Measurements from ENCODE around the gene SNTG2.

SNTG2 gene

DNA sequence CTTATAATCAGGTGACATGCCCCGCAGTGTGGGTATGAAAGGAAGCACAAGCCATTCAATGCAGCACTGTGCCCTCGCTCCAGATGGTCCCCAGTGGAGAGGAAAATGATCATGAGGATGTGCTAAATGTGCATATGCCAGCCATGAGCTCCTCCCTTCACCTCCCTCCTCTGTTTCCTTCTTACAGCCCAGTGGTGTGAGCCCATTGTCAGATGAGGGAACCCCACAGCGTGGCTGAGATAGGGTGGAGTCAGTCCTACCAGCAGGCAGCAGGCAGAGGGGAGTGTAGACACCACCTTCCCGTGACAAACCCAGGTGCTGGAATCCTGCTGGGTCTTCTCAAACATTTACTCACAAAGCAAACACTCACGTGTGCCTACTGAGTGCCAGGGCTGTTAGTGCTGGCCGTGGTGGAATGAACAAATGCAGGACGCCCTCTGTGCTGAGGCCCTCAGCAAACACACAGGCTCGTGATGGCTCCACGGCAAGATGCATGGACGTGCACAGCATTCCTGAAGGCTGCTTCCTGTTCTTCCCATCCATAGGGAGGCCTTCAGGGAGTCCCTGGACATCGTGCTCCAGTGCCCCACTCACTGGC is 280.9 kb downstream of the SNTG2 start:
- no CpG with 5 or more reads among the region's 11 CpGs for WGBS, 2 donors (ENCODE audit: extremely low coverage in 2 of 2, insufficient read length in 2 of 2, insufficient replicate concordance in 1 of 2)
- no peak overlapping the region for H3K18ac ChIP-seq (ENCODE audit: low read length)
- H3K4me3 ChIP-seq (ENCODE audit: low read length in 2 of 2), result no peak overlapping the region
- no peak overlapping the region for H3K23ac ChIP-seq (ENCODE audit: low read depth, low read length, poor library complexity)
- no peak overlapping the region for H3K27ac ChIP-seq (replicated peaks; ENCODE audit: low read length)
- no peak overlapping the region for H2AK5ac ChIP-seq (ENCODE audit: low read depth, low read length)
- H3K4me1 ChIP-seq (ENCODE audit: control insufficient read depth in 2 of 2, insufficient read depth in 1 of 2, low read depth in 1 of 2, low read length in 2 of 2), result no peaks in the 10 kb centered on the region
- H3K4me2 ChIP-seq (ENCODE audit: insufficient read depth, low read length, poor library complexity, severe bottlenecking), result no peak overlapping the region
- H3K9ac ChIP-seq (ENCODE audit: low read depth, low read length, poor library complexity), result no peak overlapping the region
- H4K91ac ChIP-seq (ENCODE audit: low read depth, low read length, poor library complexity), result no peak overlapping the region
- no peak for DNase-seq (ENCODE audit: low spot score)
- no peak overlapping the region for H2AFZ ChIP-seq (ENCODE audit: low read length)
- no peak overlapping the region for H2BK5ac ChIP-seq (ENCODE audit: low read length)
- no peaks in the 10 kb centered on the region for H3K79me1 ChIP-seq (ENCODE audit: low read depth, low read length)
- H3K14ac ChIP-seq (ENCODE audit: low read length), result no peak overlapping the region
- no peaks in the 10 kb centered on the region for H3K36me3 ChIP-seq (replicated peaks in 1 of 2; ENCODE audit: control insufficient read depth in 2 of 2, insufficient read depth in 2 of 2, low read length in 2 of 2)
- no peak overlapping the region for H3K4ac ChIP-seq (ENCODE audit: low read length)
- no peak overlapping the region for H2BK120ac ChIP-seq (ENCODE audit: low read depth, low read length)
- no peaks in the 10 kb centered on the region for H3K27me3 ChIP-seq (ENCODE audit: control insufficient read depth in 3 of 3, insufficient read depth in 3 of 3, low read depth in 1 of 3, low read length in 3 of 3)
- no peak overlapping the region for H2BK12ac ChIP-seq (ENCODE audit: low read length)
- no peak overlapping the region for H4K8ac ChIP-seq (ENCODE audit: low read depth, low read length)
- H2BK15ac ChIP-seq (ENCODE audit: low read length), result no peak overlapping the region
- H3K9me3 ChIP-seq (replicated peaks in 1 of 2; ENCODE audit: control insufficient read depth in 2 of 2, insufficient read depth in 1 of 2, low read depth in 1 of 2, low read length in 2 of 2), result peaks cover 0 to 5% of the 10 kb centered on the region in 2 donors

DNA sequence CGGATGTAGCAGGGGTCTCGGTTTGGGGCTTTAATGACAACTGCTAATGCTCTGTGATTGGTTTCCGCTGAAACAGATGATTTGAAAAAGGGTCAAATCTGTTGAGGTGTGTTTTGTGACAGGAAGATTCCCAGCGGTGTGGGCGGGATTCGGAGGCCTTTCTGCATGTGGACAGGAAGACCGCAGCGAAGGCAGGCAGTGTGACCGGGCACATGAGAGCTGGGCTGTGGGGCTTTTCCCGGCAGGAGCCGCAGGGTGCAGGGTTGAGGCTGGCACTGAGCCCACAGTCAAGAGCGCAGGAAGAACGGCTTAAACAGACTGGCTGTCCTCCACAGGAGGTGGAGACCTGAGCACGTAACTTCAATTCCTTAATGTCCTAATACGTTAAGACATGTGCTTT is 282.6 kb downstream of the SNTG2 start:
- Histone ChIP-seq H3K9me3 (replicated peaks in 1 of 2; ENCODE audit: control insufficient read depth in 2 of 2, insufficient read depth in 1 of 2, low read depth in 1 of 2, low read length in 2 of 2) (peaks cover 0 to 5% of the 10 kb centered on the region in 2 donors), H3K4me2 (ENCODE audit: insufficient read depth, low read length, poor library complexity, severe bottlenecking) (no peak overlapping the region), H4K91ac (ENCODE audit: low read depth, low read length, poor library complexity) (no peak overlapping the region), H3K36me3 (replicated peaks in 1 of 2; ENCODE audit: control insufficient read depth in 2 of 2, insufficient read depth in 2 of 2, low read length in 2 of 2) (no peaks in the 10 kb centered on the region), H2AK5ac (ENCODE audit: low read depth, low read length) (no peak overlapping the region), H3K4me3 (ENCODE audit: low read length in 2 of 2) (no peak overlapping the region), H3K27me3 (ENCODE audit: control insufficient read depth in 3 of 3, insufficient read depth in 3 of 3, low read depth in 1 of 3, low read length in 3 of 3) (no peaks in the 10 kb centered on the region), H3K79me1 (ENCODE audit: low read depth, low read length) (no peaks in the 10 kb centered on the region), H3K14ac (ENCODE audit: low read length) (no peak overlapping the region), H3K4me1 (ENCODE audit: control insufficient read depth in 2 of 2, insufficient read depth in 1 of 2, low read depth in 1 of 2, low read length in 2 of 2) (no peaks in the 10 kb centered on the region), H3K23ac (ENCODE audit: low read depth, low read length, poor library complexity) (no peak overlapping the region), H3K9ac (ENCODE audit: low read depth, low read length, poor library complexity) (no peak overlapping the region), H2BK120ac (ENCODE audit: low read depth, low read length) (no peak overlapping the region), H3K4ac (ENCODE audit: low read length) (no peak overlapping the region), H4K8ac (ENCODE audit: low read depth, low read length) (no peak overlapping the region), H2BK5ac (ENCODE audit: low read length) (no peak overlapping the region), H2BK12ac (ENCODE audit: low read length) (no peak overlapping the region), H3K27ac (replicated peaks; ENCODE audit: low read length) (no peak overlapping the region), H3K18ac (ENCODE audit: low read length) (no peak overlapping the region), H2AFZ (ENCODE audit: low read length) (no peak overlapping the region), H2BK15ac (ENCODE audit: low read length) (no peak overlapping the region)
- DNase-seq (ENCODE audit: low spot score), result no peak
- WGBS, 2 donors (ENCODE audit: extremely low coverage in 2 of 2, insufficient read length in 2 of 2, insufficient replicate concordance in 1 of 2), result no CpG with 5 or more reads among the region's 15 CpGs

DNA sequence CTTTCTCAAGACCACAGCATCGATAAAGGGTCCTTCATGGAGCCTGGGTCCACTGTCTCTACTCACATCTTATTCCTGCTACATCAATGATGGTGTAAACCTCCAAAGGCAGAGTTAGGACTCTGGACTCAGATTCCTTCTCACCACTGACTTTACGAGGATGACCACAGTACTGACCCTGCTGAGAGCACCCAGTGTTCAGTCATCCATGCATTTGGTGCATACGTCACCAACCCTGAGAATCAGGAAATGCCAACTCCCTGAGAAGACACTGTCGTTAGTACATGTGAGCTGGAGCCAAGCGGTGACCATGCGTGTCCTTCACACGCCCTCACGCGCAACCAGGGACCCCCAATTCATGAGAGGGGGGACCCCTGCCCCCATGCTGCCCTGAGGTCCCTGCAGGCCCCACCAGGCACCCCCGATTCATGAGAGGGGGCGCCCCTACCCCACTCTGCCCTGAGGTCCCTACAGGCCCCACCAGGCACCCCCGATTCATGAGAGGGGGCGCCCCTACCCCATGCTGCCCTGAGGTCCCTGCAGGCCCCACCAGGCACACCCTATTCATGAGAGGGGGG is 284.2 kb downstream of the SNTG2 start:
- H3K9me3 ChIP-seq (replicated peaks in 1 of 2; ENCODE audit: control insufficient read depth in 2 of 2, insufficient read depth in 1 of 2, low read depth in 1 of 2, low read length in 2 of 2), result peaks cover 0 to 5% of the 10 kb centered on the region in 2 donors
- no peak overlapping the region for H3K23ac ChIP-seq (ENCODE audit: low read depth, low read length, poor library complexity)
- no peak for DNase-seq (ENCODE audit: low spot score)
- no peak overlapping the region for H3K9ac ChIP-seq (ENCODE audit: low read depth, low read length, poor library complexity)
- no peak overlapping the region for H3K4ac ChIP-seq (ENCODE audit: low read length)
- H3K4me3 ChIP-seq (ENCODE audit: low read length in 2 of 2), result no peak overlapping the region
- H2BK5ac ChIP-seq (ENCODE audit: low read length), result peak overlapping the region; percentile 19
- H3K4me2 ChIP-seq (ENCODE audit: insufficient read depth, low read length, poor library complexity, severe bottlenecking), result no peak overlapping the region
- no peak overlapping the region for H3K18ac ChIP-seq (ENCODE audit: low read length)
- peak overlapping the region; percentile 11 for H3K14ac ChIP-seq (ENCODE audit: low read length)
- H4K8ac ChIP-seq (ENCODE audit: low read depth, low read length), result no peak overlapping the region
- no peak overlapping the region for H2BK12ac ChIP-seq (ENCODE audit: low read length)
- H2AFZ ChIP-seq (ENCODE audit: low read length), result no peak overlapping the region
- no peaks in the 10 kb centered on the region for H3K36me3 ChIP-seq (replicated peaks in 1 of 2; ENCODE audit: control insufficient read depth in 2 of 2, insufficient read depth in 2 of 2, low read length in 2 of 2)
- no peak overlapping the region for H3K27ac ChIP-seq (replicated peaks; ENCODE audit: low read length)
- H2AK5ac ChIP-seq (ENCODE audit: low read depth, low read length), result no peak overlapping the region
- no peak overlapping the region for H2BK15ac ChIP-seq (ENCODE audit: low read length)
- no peaks in the 10 kb centered on the region for H3K27me3 ChIP-seq (ENCODE audit: control insufficient read depth in 3 of 3, insufficient read depth in 3 of 3, low read depth in 1 of 3, low read length in 3 of 3)
- WGBS, 2 donors (ENCODE audit: extremely low coverage in 2 of 2, insufficient read length in 2 of 2, insufficient replicate concordance in 1 of 2), result no CpG with 5 or more reads among the region's 13 CpGs
- peaks cover 3% of the 10 kb centered on the region for H3K79me1 ChIP-seq (ENCODE audit: low read depth, low read length)
- H2BK120ac ChIP-seq (ENCODE audit: low read depth, low read length), result no peak overlapping the region
- H4K91ac ChIP-seq (ENCODE audit: low read depth, low read length, poor library complexity), result no peak overlapping the region
- no peaks in the 10 kb centered on the region for H3K4me1 ChIP-seq (ENCODE audit: control insufficient read depth in 2 of 2, insufficient read depth in 1 of 2, low read depth in 1 of 2, low read length in 2 of 2)

GRCh38 chr2:1235806-1236205 is 285.2 kb downstream of the SNTG2 start:
- Histone ChIP-seq H3K36me3 (replicated peaks in 1 of 2; ENCODE audit: control insufficient read depth in 2 of 2, insufficient read depth in 2 of 2, low read length in 2 of 2) (no peaks in the 10 kb centered on the region), H2BK15ac (ENCODE audit: low read length) (no peak overlapping the region), H3K9me3 (replicated peaks in 1 of 2; ENCODE audit: control insufficient read depth in 2 of 2, insufficient read depth in 1 of 2, low read depth in 1 of 2, low read length in 2 of 2) (peaks cover 0 to 1% of the 10 kb centered on the region in 2 donors), H2BK12ac (ENCODE audit: low read length) (no peak overlapping the region), H3K4ac (ENCODE audit: low read length) (no peak overlapping the region), H4K8ac (ENCODE audit: low read depth, low read length) (no peak overlapping the region), H3K79me1 (ENCODE audit: low read depth, low read length) (peaks cover 3% of the 10 kb centered on the region), H3K23ac (ENCODE audit: low read depth, low read length, poor library complexity) (no peak overlapping the region), H3K14ac (ENCODE audit: low read length) (no peak overlapping the region), H2BK5ac (ENCODE audit: low read length) (no peak overlapping the region), H3K9ac (ENCODE audit: low read depth, low read length, poor library complexity) (no peak overlapping the region), H4K91ac (ENCODE audit: low read depth, low read length, poor library complexity) (no peak overlapping the region), H2AFZ (ENCODE audit: low read length) (no peak overlapping the region), H2BK120ac (ENCODE audit: low read depth, low read length) (no peak overlapping the region), H3K4me1 (ENCODE audit: control insufficient read depth in 2 of 2, insufficient read depth in 1 of 2, low read depth in 1 of 2, low read length in 2 of 2) (no peaks in the 10 kb centered on the region), H3K27me3 (ENCODE audit: control insufficient read depth in 3 of 3, insufficient read depth in 3 of 3, low read depth in 1 of 3, low read length in 3 of 3) (no peaks in the 10 kb centered on the region), H3K27ac (replicated peaks; ENCODE audit: low read length) (no peak overlapping the region), H3K18ac (ENCODE audit: low read length) (no peak overlapping the region), H3K4me2 (ENCODE audit: insufficient read depth, low read length, poor library complexity, severe bottlenecking) (no peak overlapping the region), H3K4me3 (ENCODE audit: low read length in 2 of 2) (no peak overlapping the region), H2AK5ac (ENCODE audit: low read depth, low read length) (no peak overlapping the region)
- WGBS, 2 donors (ENCODE audit: extremely low coverage in 2 of 2, insufficient read length in 2 of 2, insufficient replicate concordance in 1 of 2), result no CpG with 5 or more reads among the region's 5 CpGs
- no peak for DNase-seq (ENCODE audit: low spot score)
